Naive thymus-derived CD8-positive, alpha-beta T cell (primary cell): ENCODE results near the gene RNF220. TPM values are rescaled to one million over a fixed set of nuclear protein-coding genes. Genes with fewer than 3 reads are reported as not detected.

ENCODE experiments used
- ATAC-seq, 2 donors: fragments of 150-1000 bp; cut with Tn5 transposase in 1 of 2; sonication (Bioruptor Pico), chemical (Tn5 transposase) in 1 of 2; 1 replicate in 1 of 2; 2 replicates in 1 of 2; pipeline ENCODE4 v1.10.0; 2021; ENCODE audit warnings: mild to moderate bottlenecking in 2 of 2, moderate library complexity in 2 of 2
- POLR2A ChIA-PET: fragments of 350-600 bp; sonication (Branson Sonifier 250); formaldehyde crosslinking; loops from one replicate; lab custom pipeline; 2021; ENCODE audit warnings: antibody characterized with exemption; lab: Charles Lee
- DNase-seq, 10 donors: peaks; one replicate each; pipeline versions ENCODE4 v3.0.0 to v3.0.0-alpha.2; 2020 to 2022
- H3K27ac Mint-ChIP-seq, 10 donors: one replicate each; pipeline ENCODE4 v1.8.0; 2020 to 2022; ENCODE audit warnings: mild to moderate bottlenecking in 10 of 10, mixed read lengths in 10 of 10, moderate library complexity in 4 of 10, inconsistent platforms in 1 of 10
- H3K27me3 Mint-ChIP-seq, 5 donors: one replicate each; pipeline ENCODE4 v1.8.0; 2021 to 2022; ENCODE audit warnings: mixed read lengths in 5 of 5
- H3K36me3 Mint-ChIP-seq, 3 donors: one replicate each; pipeline ENCODE4 v1.8.0; 2020 to 2022; ENCODE audit warnings: mixed read lengths in 3 of 3, mild to moderate bottlenecking in 2 of 3, inconsistent platforms in 1 of 3
- H3K4me1 Mint-ChIP-seq, 4 donors: one replicate each; pipeline ENCODE4 v1.8.0; 2021 to 2022; ENCODE audit warnings: mixed read lengths in 4 of 4
- H3K4me3 Mint-ChIP-seq, 10 donors: one replicate each; pipeline ENCODE4 v1.8.0; 2020 to 2022; ENCODE audit warnings: mild to moderate bottlenecking in 10 of 10, mixed read lengths in 10 of 10, moderate library complexity in 6 of 10, inconsistent platforms in 1 of 10
- H3K9me3 Mint-ChIP-seq, 9 donors: one replicate each; pipeline ENCODE4 v1.8.0; 2020 to 2022; ENCODE audit warnings: mixed read lengths in 9 of 9, mild to moderate bottlenecking in 3 of 9, inconsistent platforms in 1 of 9, moderate library complexity in 1 of 9
- polyA plus RNA-seq, 3 donors: library from polyadenylated mRNA; unstranded; fragments of 300-500 nt; fragmentation: Illumina TruSeq; gene quantifications; one replicate each; pipeline ENCODE4 v1.2.3, GENCODE V29; 2021
- total RNA-seq, 8 experiments: library from RNA in 2 of 8; stranded (reverse) in 2 of 8; gene quantifications; one replicate each; pipeline ENCODE4 v1.2.3 and lab custom pipeline; 2021 to 2026

RNF220 gene
- total and polyA plus RNA-seq, 5 experiments from 2014 or later, result 62.2 to 129 (median 103) TPM

DNA sequence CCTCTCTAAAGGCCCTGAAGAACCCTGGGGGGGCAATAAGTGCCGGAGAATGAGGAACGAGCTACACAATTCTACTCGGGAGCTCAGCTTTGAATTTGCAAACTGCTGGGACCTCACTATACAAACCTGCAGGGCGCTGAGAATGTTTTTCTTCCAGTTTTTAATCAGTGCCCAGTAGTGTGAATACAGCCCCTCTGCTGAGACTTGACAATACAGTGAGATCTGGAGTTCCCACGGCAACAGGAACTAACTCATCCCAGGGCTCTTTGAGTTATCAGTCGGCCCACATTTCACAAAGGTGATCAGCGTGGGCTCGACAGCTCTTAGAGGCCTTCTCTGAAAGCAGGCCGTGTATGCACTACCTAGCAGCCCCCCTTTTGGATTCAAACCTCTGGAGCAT lies 227.5 kb downstream of the RNF220 start:
- peaks cover 0 to 41% (median 0%) of the 10 kb centered on the region in 3 donors for H3K36me3 Mint-ChIP-seq
- POLR2A ChIA-PET, result interaction anchor here (1.0 to 2.9 kb wide), 14 partner anchors 10 to 708 kb away, joined by 3 to 32 read pairs (median 6); partner anchors contain the start of genes ARMH1, DMAP1, HECTD3 and MUTYH
- peak overlapping the region; percentile 83 to 96 (median 90) for H3K4me3 Mint-ChIP-seq
- peaks cover 0 to 13% (median 0%) of the 10 kb centered on the region in 9 donors for H3K9me3 Mint-ChIP-seq
- no peaks in the 10 kb centered on the region for H3K27me3 Mint-ChIP-seq
- peak in 1 of 10 donors; percentile 3 for DNase-seq
- peak overlapping the region; percentile 91 to 99 (median 97) for H3K27ac Mint-ChIP-seq
- peak; percentile 2 to 11 for ATAC-seq
- H3K4me1 Mint-ChIP-seq, result peaks cover 26 to 53% (median 48%) of the 10 kb centered on the region in 4 donors

DNA sequence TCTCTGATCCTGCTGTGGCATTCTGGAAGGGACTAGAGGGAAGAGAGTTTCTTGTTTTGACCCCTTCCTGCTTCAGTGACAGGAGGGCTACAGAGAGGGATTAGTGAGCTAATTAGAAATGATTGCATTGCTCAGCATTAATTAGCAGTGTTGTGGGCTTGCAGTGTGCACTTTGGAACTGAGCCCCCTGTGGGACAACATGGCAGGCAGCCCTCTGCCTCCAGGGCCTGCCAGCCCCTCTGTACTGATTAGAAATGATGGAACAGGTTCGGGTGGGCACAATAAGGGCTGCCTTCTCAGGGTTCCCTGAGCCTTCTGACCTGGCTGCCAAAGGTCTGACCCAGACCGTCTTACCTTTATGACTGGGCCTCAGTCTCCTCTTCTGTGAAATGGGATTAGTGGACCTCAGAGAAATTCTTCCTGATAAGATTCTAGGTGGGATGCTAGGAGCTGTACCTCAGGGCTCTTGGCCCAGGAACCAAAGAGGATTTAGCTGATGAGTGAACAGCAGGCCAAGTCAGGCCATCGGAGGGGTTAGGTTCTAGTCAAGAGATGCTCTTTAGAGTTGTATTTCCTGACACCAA lies 229.6 kb downstream of the RNF220 start:
- DNase-seq, result no peak
- peaks cover 0 to 13% (median 0%) of the 10 kb centered on the region in 9 donors for H3K9me3 Mint-ChIP-seq
- H3K4me1 Mint-ChIP-seq, result peaks cover 30 to 56% (median 48%) of the 10 kb centered on the region in 4 donors
- peak overlapping the region in 8 of 10 donors; percentile 8 to 97 (median 74) for H3K27ac Mint-ChIP-seq
- ATAC-seq, result no peak
- H3K4me3 Mint-ChIP-seq, result peak overlapping the region in 5 of 10 donors; percentile 9 to 59 (median 44)
- H3K36me3 Mint-ChIP-seq, result peaks cover 0 to 62% (median 0%) of the 10 kb centered on the region in 3 donors
- POLR2A ChIA-PET, result no interaction called here
- H3K27me3 Mint-ChIP-seq, result no peaks in the 10 kb centered on the region

DNA sequence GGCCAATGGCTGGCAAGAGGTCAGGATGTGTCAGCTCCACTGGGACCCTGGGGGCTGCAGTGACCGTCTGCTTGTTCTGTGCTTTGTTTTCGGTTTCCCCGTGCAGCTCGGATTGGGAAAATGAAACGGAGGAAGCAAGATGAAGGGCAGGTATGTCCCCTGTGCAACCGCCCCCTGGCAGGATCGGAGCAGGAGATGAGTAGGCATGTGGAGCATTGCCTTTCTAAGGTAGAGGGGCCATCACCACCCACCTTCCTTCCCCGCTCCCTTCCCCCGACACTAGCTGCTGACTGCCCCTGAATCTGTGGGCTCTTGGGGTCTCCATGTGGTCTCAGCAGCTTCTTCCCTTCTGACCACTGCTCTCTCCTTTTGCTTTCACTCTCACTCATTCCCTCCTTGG lies 230.4 kb downstream of the RNF220 start:
- H3K4me1 Mint-ChIP-seq, result peaks cover 30 to 56% (median 47%) of the 10 kb centered on the region in 4 donors
- peaks cover 0 to 9% (median 0%) of the 10 kb centered on the region in 9 donors for H3K9me3 Mint-ChIP-seq
- POLR2A ChIA-PET, result no interaction called here
- ATAC-seq (no peak), DNase-seq (no peak)
- no peaks in the 10 kb centered on the region for H3K27me3 Mint-ChIP-seq
- peak overlapping the region in 2 of 10 donors; percentile 9 to 21 for H3K27ac Mint-ChIP-seq
- H3K36me3 Mint-ChIP-seq, result peaks cover 0 to 66% (median 0%) of the 10 kb centered on the region in 3 donors
- H3K4me3 Mint-ChIP-seq, result no peak overlapping the region

GRCh38 chr1:44636083-44636687 lies 231.1 kb downstream of the RNF220 start:
- Mint-ChIP-seq H3K4me3 (no peak overlapping the region), H3K36me3 (peaks cover 0 to 71% (median 0%) of the 10 kb centered on the region in 3 donors)

GRCh38 chr1:44636688-44637598 lies 231.9 kb downstream of the RNF220 start:
- H3K36me3 Mint-ChIP-seq, result peaks cover 0 to 79% (median 0%) of the 10 kb centered on the region in 3 donors
- no peak overlapping the region for H3K4me3 Mint-ChIP-seq
- no peak for DNase-seq
- H3K4me1 Mint-ChIP-seq, result peaks cover 26 to 46% (median 38%) of the 10 kb centered on the region in 4 donors
- no peak for ATAC-seq
- H3K27ac Mint-ChIP-seq, result peak overlapping the region in 1 of 10 donors; percentile 46
- no peaks in the 10 kb centered on the region for H3K9me3 Mint-ChIP-seq
- POLR2A ChIA-PET, result interaction anchor here (1.0 to 1.1 kb wide), 2 partner anchors 14 to 20 kb away, joined by 3 read pairs; no protein-coding TSS in a partner anchor
- H3K27me3 Mint-ChIP-seq, result no peaks in the 10 kb centered on the region

More at GRCh38 chr1:44636083-44636687, 231.1 kb downstream of the RNF220 start:
- peaks cover 28 to 49% (median 40%) of the 10 kb centered on the region in 4 donors for H3K4me1 Mint-ChIP-seq
- POLR2A ChIA-PET, result interaction anchor here (1.0 kb wide), 1 partner anchor 19 kb away, joined by 3 read pairs; no protein-coding TSS in a partner anchor
- H3K27ac Mint-ChIP-seq, result peak overlapping the region in 3 of 10 donors; percentile 7 to 52 (median 12)
- no peaks in the 10 kb centered on the region for H3K27me3 Mint-ChIP-seq
- no peak for ATAC-seq
- no peak for DNase-seq
- H3K9me3 Mint-ChIP-seq, result peaks cover 0 to 2% (median 0%) of the 10 kb centered on the region in 9 donors

DNA sequence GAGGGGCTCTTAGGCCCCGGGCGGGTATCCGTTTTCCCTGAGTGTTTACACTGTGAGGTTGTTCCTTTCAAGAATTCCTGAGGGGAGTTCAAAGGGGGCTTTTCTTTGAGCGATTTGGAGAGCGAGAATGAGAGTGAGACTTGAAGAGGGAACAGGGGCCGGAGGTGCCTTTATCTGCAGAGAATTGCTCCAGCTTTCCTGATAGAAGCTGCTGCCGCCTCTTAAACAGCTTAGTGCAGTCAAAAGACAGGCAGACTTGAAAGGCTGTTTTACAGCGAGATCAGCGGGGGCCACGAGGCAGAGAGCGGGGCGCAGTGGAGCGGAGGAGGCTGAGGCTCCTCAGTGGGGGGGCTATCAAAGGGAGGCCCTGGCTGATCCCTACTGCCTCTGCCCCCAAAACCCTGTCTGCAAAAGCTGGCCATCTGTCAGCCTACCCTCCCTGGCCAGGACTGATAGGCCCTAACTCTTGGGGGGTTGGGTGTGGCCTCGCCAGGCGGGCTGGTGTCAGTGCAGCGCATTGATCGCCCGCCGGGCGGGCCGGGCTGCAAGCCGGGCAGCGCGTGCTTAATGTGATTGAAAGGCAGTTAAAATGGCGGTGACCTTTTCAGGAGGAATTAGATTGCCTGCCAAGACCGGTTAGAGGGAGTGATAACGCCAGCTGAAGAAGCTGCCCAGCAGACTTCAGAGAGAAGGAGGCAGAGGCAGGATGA lies 232.8 kb downstream of the RNF220 start:
- H3K9me3 Mint-ChIP-seq, result no peaks in the 10 kb centered on the region
- POLR2A ChIA-PET, result interaction anchor here (1.1 kb wide), 1 partner anchor 13 kb away, joined by 3 read pairs; no protein-coding TSS in a partner anchor
- no peak overlapping the region for H3K4me3 Mint-ChIP-seq
- H3K4me1 Mint-ChIP-seq, result peaks cover 24 to 48% (median 33%) of the 10 kb centered on the region in 4 donors
- H3K36me3 Mint-ChIP-seq, result peaks cover 0 to 86% (median 0%) of the 10 kb centered on the region in 3 donors
- ATAC-seq (no peak), DNase-seq (no peak)
- H3K27ac Mint-ChIP-seq, result peak overlapping the region in 3 of 10 donors; percentile 55 to 72 (median 68)
- no peaks in the 10 kb centered on the region for H3K27me3 Mint-ChIP-seq

DNA sequence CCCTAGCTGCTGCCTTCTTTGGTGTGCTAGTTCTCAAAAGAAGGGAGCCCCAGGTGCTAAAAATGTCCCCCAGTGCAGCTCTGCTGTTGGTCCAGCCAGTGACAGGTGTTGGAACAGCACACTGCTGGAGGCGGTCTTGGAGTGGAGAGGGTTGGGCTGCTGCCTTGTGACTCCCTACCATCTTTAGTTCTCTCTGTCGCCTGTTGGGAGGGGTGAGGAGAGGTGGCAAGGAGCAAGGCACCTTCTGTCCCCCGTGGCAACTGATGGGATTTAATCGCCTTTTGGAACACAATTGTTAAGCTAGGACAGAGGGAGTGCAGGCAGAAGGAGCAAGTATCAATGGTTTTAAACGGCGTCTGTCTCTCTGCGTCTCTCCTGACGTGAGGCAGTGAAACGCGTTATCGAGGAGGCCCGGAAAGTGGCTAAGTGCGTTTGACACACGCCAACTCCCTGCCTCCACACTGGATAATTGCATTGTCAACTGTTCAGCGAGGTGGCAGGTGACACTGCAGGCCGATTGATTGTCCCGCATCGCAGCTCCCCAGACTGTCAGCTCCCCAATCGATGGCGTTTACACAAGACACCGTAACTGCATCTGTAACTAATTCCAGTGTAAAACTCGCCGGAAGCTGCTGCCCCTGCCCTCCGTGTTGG lies 235.3 kb downstream of the RNF220 start:
- Mint-ChIP-seq H3K36me3 (peaks cover 0 to 92% (median 3%) of the 10 kb centered on the region in 3 donors), H3K9me3 (no peaks in the 10 kb centered on the region), H3K27ac (peak overlapping the region in 1 of 10 donors; percentile 80), H3K27me3 (no peaks in the 10 kb centered on the region), H3K4me1 (peaks cover 2 to 30% (median 19%) of the 10 kb centered on the region in 4 donors), H3K4me3 (no peak overlapping the region)
- no peak for ATAC-seq
- POLR2A ChIA-PET, result no interaction called here
- no peak for DNase-seq

DNA sequence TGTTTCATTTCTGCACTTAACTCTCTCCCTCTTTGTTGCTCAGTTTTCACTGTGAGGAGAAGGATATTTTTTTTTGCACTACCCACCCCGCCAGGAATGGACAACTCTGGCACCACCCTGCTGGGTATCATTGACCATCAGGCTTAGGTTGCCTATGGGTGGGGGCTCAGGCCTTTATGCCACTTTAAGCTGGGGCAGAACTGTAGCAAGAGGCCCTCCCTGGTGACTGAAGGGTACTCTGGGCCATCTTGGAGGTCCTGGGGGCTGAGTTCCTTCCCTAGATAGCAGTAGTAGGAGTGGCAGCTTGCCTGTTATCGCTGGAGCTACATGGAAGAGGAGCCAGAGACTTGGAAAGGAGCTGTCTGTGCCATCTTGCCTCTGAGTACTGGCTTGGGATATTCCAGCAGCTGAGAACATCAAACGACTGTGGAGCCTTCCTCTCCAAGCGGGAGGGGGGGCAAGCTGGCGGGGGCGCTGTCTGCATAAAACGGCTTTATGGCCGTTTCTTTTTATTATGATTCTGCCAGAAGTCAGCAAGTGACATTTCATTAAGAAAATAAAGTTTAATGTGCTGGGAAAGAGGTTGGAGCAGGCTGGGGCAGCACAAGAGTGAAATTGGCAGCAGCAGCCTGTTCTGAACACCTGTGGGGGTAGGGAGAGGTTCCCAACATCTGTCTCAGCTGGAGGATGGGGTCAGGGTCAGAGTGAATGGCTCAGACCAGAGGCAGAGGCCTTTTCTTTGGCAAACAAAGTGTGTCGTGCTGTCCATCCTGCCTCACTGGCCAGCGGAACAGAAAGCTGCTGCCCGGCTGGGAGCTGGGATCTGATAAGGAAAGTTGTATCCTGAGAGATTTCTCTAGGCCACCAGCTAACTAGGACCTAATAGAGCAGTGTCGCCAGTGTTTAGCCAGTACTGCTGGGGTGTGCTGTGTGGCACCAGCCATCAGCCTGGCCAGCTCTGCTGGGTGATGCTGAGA lies 236.4 kb downstream of the RNF220 start:
- H3K4me3 Mint-ChIP-seq, result no peak overlapping the region
- POLR2A ChIA-PET, result interaction anchor here (0.6 to 2.1 kb wide), 2 partner anchors 9 to 129 kb away, joined by 6 to 13 read pairs; no protein-coding TSS in a partner anchor
- no peak for DNase-seq
- peaks cover 0 to 91% (median 3%) of the 10 kb centered on the region in 3 donors for H3K36me3 Mint-ChIP-seq
- ATAC-seq, result no peak
- H3K27me3 Mint-ChIP-seq, result no peaks in the 10 kb centered on the region
- peak overlapping the region in 4 of 10 donors; percentile 3 to 40 (median 14) for H3K27ac Mint-ChIP-seq
- H3K4me1 Mint-ChIP-seq, result peaks cover 0 to 20% (median 13%) of the 10 kb centered on the region in 4 donors
- H3K9me3 Mint-ChIP-seq, result no peaks in the 10 kb centered on the region

DNA sequence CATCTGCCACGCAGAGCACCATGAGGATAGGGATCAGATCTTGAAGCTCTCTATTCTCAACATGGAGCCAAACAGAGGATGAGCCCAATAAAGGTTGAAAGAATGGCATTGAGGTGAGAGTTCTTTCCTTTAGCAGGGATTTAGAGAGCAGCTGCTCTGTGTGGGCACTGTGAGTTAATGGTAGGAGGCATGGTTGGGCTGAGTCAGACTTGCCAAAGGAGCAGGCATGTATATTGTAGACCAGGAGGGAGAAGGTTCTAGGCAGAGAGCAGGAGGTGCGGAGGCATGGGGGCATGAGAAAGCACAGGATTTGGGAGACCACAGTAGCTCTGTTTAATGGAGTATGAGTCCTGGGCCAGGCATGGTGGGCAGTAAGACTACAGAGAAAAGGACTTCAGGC lies 237.2 kb downstream of the RNF220 start:
- Mint-ChIP-seq H3K4me1 (peaks cover 0 to 20% (median 12%) of the 10 kb centered on the region in 4 donors), H3K27ac (peak overlapping the region in 6 of 10 donors; percentile 0 to 87 (median 58)), H3K36me3 (peaks cover 0 to 91% (median 3%) of the 10 kb centered on the region in 3 donors), H3K27me3 (no peaks in the 10 kb centered on the region), H3K4me3 (no peak overlapping the region), H3K9me3 (no peaks in the 10 kb centered on the region)
- POLR2A ChIA-PET, result interaction anchor here (2.1 kb wide), 1 partner anchor 10 kb away, joined by 13 read pairs; no protein-coding TSS in a partner anchor
- ATAC-seq (no peak), DNase-seq (no peak)

DNA sequence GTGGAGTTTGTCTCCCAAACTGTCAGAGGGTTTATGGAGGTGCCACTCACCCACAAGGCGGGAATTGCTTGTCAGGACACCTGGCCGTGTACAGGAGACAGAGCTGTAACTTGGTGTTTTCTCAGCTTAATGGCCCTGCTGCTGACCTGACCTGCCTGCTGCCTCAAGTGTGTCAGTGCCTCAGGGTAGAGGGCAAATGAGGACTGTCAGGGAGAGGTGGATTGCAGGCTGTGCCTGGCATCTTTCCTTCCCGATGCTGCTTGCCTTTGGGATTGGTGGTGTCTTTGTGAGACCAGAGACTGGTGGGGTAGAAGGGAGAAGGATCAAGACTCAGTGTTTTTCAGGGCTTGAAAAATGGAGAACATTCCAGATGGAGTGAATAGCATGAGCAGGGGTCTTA lies 237.9 kb downstream of the RNF220 start:
- H3K9me3 Mint-ChIP-seq, result no peaks in the 10 kb centered on the region
- ATAC-seq (no peak), DNase-seq (no peak)
- peaks cover 0 to 20% (median 10%) of the 10 kb centered on the region in 4 donors for H3K4me1 Mint-ChIP-seq
- peaks cover 0 to 90% (median 3%) of the 10 kb centered on the region in 3 donors for H3K36me3 Mint-ChIP-seq
- no peak overlapping the region for H3K4me3 Mint-ChIP-seq
- POLR2A ChIA-PET, result interaction anchor here (2.1 kb wide), 1 partner anchor 11 kb away, joined by 13 read pairs; no protein-coding TSS in a partner anchor
- peak overlapping the region in 5 of 10 donors; percentile 2 to 83 (median 46) for H3K27ac Mint-ChIP-seq
- no peaks in the 10 kb centered on the region for H3K27me3 Mint-ChIP-seq
